Hepatocyte (in vitro differentiated cells): ENCODE results near the gene PAFAH1B2. TPM values are rescaled to one million over a fixed set of nuclear protein-coding genes. Genes with fewer than 3 reads are reported as not detected.

ENCODE experiments used
- DNase-seq: peaks from one replicate; pipeline ENCODE4 v3.0.0-alpha.2; 2016; ENCODE audit warnings: low spot score
- H2AFZ ChIP-seq: fragments of 200-600 bp; sonication (generic); 2 replicates; pipeline ENCODE4 v1.6.0; 2016; ENCODE audit warnings: antibody characterized with exemption, mild to moderate bottlenecking
- H3K27ac ChIP-seq: fragments of 200-600 bp; sonication (generic); 2 replicates; pipeline ENCODE4 v1.5.1; 2016; ENCODE audit warnings: mild to moderate bottlenecking
- H3K27me3 ChIP-seq: fragments of 200-600 bp; sonication (generic); 2 replicates; pipeline ENCODE4 v1.6.1; 2016
- H3K36me3 ChIP-seq: fragments of 200-600 bp; sonication (generic); replicated peaks from 2 replicates; pipeline ENCODE4 v1.5.1; 2016; ENCODE audit warnings: low read depth; ENCODE audit not compliant: insufficient read depth
- H3K4me1 ChIP-seq: fragments of 200-600 bp; sonication (generic); 2 replicates; pipeline ENCODE4 v1.5.1; 2016; ENCODE audit warnings: mild to moderate bottlenecking, moderate library complexity; ENCODE audit not compliant: insufficient read depth
- H3K4me2 ChIP-seq: fragments of 200-600 bp; sonication (generic); 2 replicates; pipeline ENCODE4 v1.6.0; 2016
- H3K4me3 ChIP-seq: fragments of 200-600 bp; sonication (generic); 2 replicates; pipeline ENCODE4 v1.5.1; 2016; ENCODE audit warnings: mild to moderate bottlenecking
- H3K79me2 ChIP-seq: fragments of 200-600 bp; sonication (generic); 2 replicates; pipeline ENCODE4 v1.6.0; 2017; ENCODE audit warnings: mild to moderate bottlenecking
- H3K9me2 ChIP-seq: fragments of 200-600 bp; sonication (generic); replicated peaks from 2 replicates; pipeline ENCODE4 v1.6.0; 2017; ENCODE audit warnings: mild to moderate bottlenecking; ENCODE audit not compliant: insufficient read depth
- H3K9me3 ChIP-seq: fragments of 200-600 bp; sonication (generic); 2 replicates; pipeline ENCODE4 v1.5.1; 2016; ENCODE audit warnings: low read depth, mild to moderate bottlenecking
- H4K20me1 ChIP-seq: fragments of 200-600 bp; sonication (generic); 2 replicates; pipeline ENCODE4 v1.6.0; 2016; ENCODE audit warnings: mild to moderate bottlenecking; ENCODE audit not compliant: insufficient read depth, poor library complexity, severe bottlenecking
- EZH2 ChIP-seq: fragments of 200-600 bp; sonication (generic); IDR thresholded peaks from 2 replicates; pipeline ENCODE4 v1.6.1; 2016; ENCODE audit warnings: antibody characterized with exemption, mild to moderate bottlenecking, borderline replicate concordance
- EZH2phosphoT487 ChIP-seq: fragments of 200-600 bp; sonication (generic); IDR thresholded peaks from one replicate; pipeline ENCODE4 v1.6.1; 2018; ENCODE audit warnings: antibody characterized with exemption, mild to moderate bottlenecking, low read depth, moderate library complexity; ENCODE audit not compliant: unreplicated experiment, severe bottlenecking
- WGBS: methylation state at CpG from one replicate; pipeline ENCODE4 v1.1.6; 2016; ENCODE audit warnings: low lambda C conversion rate; ENCODE audit errors: missing lambda C conversion rate; 5-methylcytosine and 5-hydroxymethylcytosine counted together
- polyA plus RNA-seq: library from polyadenylated mRNA; unstranded; fragments of >200 nt; fragmentation: Nextera tagmentation; extraction: Ambion mirVana; gene quantifications from 2 replicates; pipeline ENCODE4 v1.2.1, GENCODE V29; 2016
- total RNA-seq: library from RNA; depleted of rRNA; stranded (reverse); fragments of >200 nt; gene quantifications from 2 replicates; pipeline ENCODE4 v1.2.3, GENCODE V29; 2014
- TF ChIP-seq, protein P1 (sequence below): fragments of 200-600 bp; sonication (generic); IDR thresholded peaks from 2 replicates; pipeline ENCODE4 v1.5.1; 2016; ENCODE audit warnings: antibody characterized with exemption, mild to moderate bottlenecking; ENCODE audit not compliant: poor library complexity

Gene PAFAH1B2, protein sequence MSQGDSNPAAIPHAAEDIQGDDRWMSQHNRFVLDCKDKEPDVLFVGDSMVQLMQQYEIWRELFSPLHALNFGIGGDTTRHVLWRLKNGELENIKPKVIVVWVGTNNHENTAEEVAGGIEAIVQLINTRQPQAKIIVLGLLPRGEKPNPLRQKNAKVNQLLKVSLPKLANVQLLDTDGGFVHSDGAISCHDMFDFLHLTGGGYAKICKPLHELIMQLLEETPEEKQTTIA
- total RNA-seq (93.3 and 103 TPM in 2 replicates), polyA plus RNA-seq (30.8 and 31.0 TPM in 2 replicates)

DNA sequence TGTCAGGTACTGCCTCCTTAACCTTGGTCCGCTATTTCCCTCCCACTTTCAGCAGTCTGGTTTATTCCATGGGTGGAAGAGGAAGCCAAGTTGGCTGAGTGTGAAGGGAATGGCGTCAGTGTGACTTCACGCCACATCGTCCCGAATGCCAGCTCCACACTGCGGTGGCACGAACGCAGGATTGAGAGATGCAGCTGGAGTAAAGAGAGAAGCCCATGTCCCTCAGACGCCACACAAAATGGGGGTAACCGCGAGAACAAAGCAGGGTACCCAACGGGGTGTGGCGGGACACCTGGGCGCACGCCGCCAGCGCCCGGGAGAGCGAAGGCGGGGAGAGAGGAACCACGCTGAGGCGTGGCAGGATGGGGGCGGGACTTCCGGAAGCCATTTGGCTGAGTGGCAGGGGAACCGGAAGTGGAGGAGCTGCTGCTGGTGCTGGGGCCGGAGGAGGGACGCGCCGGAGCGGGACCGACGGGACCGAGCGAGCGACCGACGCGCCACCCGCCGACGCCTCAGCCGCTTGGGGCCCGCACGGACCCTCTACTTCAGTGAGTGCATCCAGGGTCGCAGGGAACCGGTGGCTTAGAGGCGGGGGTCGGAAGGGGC is at the start of gene PAFAH1B2:
TSS of gene PAFAH1B2 (plus strand) at position 417 of the 606 bp plus-strand sequence. CDS start 8,161 bp downstream, outside the sequence.
- H3K27me3 ChIP-seq = no peaks in the 10 kb centered on the region
- DNase-seq = peak; percentile 97
- peak within 1 kb of the TSS; percentile 98 for H2AFZ ChIP-seq
- H4K20me1 ChIP-seq = peaks cover 44% of the 10 kb centered on the region
- no peaks in the 10 kb centered on the region for H3K9me2 ChIP-seq
- peak within 1 kb of the TSS; percentile 95 for H3K27ac ChIP-seq
- TF ChIP-seq, protein P1, sequence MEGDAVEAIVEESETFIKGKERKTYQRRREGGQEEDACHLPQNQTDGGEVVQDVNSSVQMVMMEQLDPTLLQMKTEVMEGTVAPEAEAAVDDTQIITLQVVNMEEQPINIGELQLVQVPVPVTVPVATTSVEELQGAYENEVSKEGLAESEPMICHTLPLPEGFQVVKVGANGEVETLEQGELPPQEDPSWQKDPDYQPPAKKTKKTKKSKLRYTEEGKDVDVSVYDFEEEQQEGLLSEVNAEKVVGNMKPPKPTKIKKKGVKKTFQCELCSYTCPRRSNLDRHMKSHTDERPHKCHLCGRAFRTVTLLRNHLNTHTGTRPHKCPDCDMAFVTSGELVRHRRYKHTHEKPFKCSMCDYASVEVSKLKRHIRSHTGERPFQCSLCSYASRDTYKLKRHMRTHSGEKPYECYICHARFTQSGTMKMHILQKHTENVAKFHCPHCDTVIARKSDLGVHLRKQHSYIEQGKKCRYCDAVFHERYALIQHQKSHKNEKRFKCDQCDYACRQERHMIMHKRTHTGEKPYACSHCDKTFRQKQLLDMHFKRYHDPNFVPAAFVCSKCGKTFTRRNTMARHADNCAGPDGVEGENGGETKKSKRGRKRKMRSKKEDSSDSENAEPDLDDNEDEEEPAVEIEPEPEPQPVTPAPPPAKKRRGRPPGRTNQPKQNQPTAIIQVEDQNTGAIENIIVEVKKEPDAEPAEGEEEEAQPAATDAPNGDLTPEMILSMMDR = peak; percentile 4
- TF ChIP-seq EZH2 = no peak
- H3K4me2 ChIP-seq = peak within 1 kb of the TSS; percentile 98
- no peaks in the 10 kb centered on the region for H3K36me3 ChIP-seq
- peaks cover 18% of the 10 kb centered on the region for H3K4me1 ChIP-seq
- no peaks in the 10 kb centered on the region for H3K9me3 ChIP-seq
- peak within 1 kb of the TSS; percentile 99 for H3K4me3 ChIP-seq
- WGBS = under 1% methylated on average over 48 of the region's 48 CpGs
- H3K79me2 ChIP-seq = peaks cover 48% of the 10 kb centered on the region

DNA sequence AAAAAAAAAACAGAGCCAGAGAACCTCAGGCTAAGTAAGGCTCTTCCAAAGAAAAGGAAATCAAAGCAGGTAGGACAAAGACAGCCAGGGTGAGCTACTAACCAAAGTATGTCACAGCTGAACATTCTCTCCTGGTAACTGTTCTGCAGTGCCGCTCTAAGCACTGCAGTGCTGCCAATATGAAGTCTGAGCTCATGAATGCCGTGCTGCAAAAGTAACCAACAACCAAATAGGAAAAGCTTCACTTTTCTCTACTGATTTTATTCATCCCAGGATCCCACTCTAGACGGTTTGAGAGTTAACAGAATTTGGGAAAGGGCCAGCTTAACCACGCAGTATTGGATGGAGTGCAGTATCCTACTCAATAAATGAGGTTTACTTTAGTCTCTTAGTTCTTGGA is 49.3 kb upstream of the PAFAH1B2 start:
- H3K4me1 ChIP-seq = peaks cover 33% of the 10 kb centered on the region
- H3K36me3 ChIP-seq = no peaks in the 10 kb centered on the region
- no peaks in the 10 kb centered on the region for H3K9me3 ChIP-seq
- H3K27me3 ChIP-seq = no peaks in the 10 kb centered on the region
- DNase-seq = peak; percentile 18
- H3K9me2 ChIP-seq = no peaks in the 10 kb centered on the region
- H2AFZ ChIP-seq = no peak overlapping the region
- 58% methylated on average over 4 of the region's 4 CpGs for WGBS
- H3K4me2 ChIP-seq = peak overlapping the region; percentile 83
- no peak overlapping the region for H3K4me3 ChIP-seq
- H3K79me2 ChIP-seq = peaks cover 82% of the 10 kb centered on the region
- no peak for TF ChIP-seq EZH2
- TF ChIP-seq EZH2phosphoT487 = no peak
- TF ChIP-seq, protein P1 = no peak
- H4K20me1 ChIP-seq = peaks cover 44% of the 10 kb centered on the region
- H3K27ac ChIP-seq = no peak overlapping the region

DNA sequence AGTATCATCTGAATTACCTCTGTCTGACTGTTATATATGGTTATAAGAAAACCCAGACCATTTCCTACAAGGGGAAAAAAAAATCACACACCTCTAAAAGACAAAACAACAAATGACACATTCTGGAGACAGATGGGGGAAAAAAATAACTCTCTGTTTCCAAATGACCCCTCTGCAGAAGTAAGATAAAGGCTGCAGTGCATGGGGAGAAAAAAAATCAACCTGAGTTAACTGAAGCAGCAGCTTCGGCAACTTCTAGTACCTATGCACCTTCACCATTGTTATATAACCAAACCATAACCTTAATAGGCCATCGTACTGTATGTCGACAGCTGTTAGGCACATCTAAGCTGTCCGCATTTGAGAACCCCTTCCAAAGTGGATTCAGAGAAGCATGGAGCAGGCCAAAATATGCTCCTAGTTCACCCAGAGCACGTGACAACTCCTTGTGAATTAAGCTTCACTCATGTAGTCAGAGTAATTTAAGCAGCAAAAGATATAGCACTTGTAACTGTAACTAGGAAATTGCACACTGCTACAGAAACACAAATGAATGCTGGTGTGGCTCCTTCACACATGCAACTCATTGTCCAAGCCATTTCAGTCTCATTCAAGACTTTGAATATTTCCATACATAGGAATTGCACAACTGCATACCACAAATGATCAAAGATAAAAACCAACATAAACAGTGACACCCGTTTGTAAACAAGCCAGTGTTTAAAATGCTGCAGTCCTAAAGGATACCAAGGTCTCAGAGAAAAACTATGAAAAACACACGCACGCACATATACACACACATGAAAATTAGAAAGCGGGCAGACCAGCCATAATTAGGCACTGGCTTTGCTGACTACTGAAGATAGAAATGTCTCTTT is 48.6 kb upstream of the PAFAH1B2 start:
- H3K9me3 ChIP-seq = no peaks in the 10 kb centered on the region
- no peak for TF ChIP-seq EZH2
- TF ChIP-seq, protein P1 = no peak
- no peak for TF ChIP-seq EZH2phosphoT487
- H2AFZ ChIP-seq = no peak overlapping the region
- H3K79me2 ChIP-seq = peaks cover 75% of the 10 kb centered on the region
- peaks cover 39% of the 10 kb centered on the region for H4K20me1 ChIP-seq
- H3K4me2 ChIP-seq = peak overlapping the region; percentile 83
- 56% methylated on average over 9 of the region's 9 CpGs for WGBS
- no peak for DNase-seq
- no peaks in the 10 kb centered on the region for H3K36me3 ChIP-seq
- H3K4me1 ChIP-seq = peaks cover 33% of the 10 kb centered on the region
- H3K27me3 ChIP-seq = no peaks in the 10 kb centered on the region
- peak overlapping the region; percentile 95 for H3K27ac ChIP-seq
- no peaks in the 10 kb centered on the region for H3K9me2 ChIP-seq
- H3K4me3 ChIP-seq = no peak overlapping the region
